WERI-Rb-1 (cell line): ENCODE results near the gene MYOM1.

Source experiments
- DNase-seq: peaks from one replicate; pipeline ENCODE4 v3.0.0-alpha.2; 2020
- H3K27ac ChIP-seq: fragments of 250-450 bp; sonication (Bioruptor Pico); 2 replicates; pipeline ENCODE4 v1.5.1; 2020; ENCODE audit warnings: mild to moderate bottlenecking, moderate library complexity
- H3K27me3 ChIP-seq: fragments of 250-450 bp; sonication (Bioruptor Pico); 2 replicates; pipeline ENCODE4 v1.5.1; 2021; ENCODE audit warnings: mild to moderate bottlenecking, low read depth, moderate library complexity; ENCODE audit not compliant: insufficient read depth, severe bottlenecking
- H3K36me3 ChIP-seq: fragments of 250-450 bp; sonication (Bioruptor Pico); 2 replicates; pipeline ENCODE4 v1.5.1; 2020; ENCODE audit warnings: mild to moderate bottlenecking, moderate library complexity
- H3K4me3 ChIP-seq: 2 replicates; pipeline ENCODE4 v1.5.1; 2011; ENCODE audit warnings: low read depth, mild to moderate bottlenecking, control low read depth, low read length
- H3K9me3 ChIP-seq: fragments of 250-450 bp; sonication (Bioruptor Pico); 2 replicates; pipeline ENCODE4 v1.5.1; 2021; ENCODE audit warnings: mild to moderate bottlenecking, moderate library complexity; ENCODE audit not compliant: severe bottlenecking
- TF ChIP-seq, protein P1 (sequence below): IDR thresholded peaks from 2 replicates; pipeline ENCODE4 v1.5.1; 2011; ENCODE audit warnings: low read depth, mild to moderate bottlenecking, control low read depth, inconsistent platforms, low read length

The MYOM1 gene

DNA sequence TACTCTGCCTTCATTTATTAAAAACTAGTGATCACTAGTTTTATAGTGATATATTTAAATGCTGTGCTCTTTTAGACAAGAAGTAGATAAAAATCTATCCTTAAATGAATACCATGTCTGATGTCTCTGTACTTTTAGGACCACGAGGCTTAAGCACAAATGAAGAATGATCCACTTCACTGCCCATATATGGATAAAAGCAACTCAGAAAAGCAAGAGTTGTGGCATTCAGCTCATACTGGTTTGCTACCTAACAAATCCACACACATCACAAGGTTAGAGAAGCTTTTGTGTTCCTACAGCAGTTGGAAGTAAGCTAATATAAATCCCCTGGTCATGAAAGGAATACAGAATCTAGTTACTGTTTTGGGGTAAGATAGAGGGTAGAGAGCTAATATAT is 134.2 kb downstream of the MYOM1 start:
- TF ChIP-seq, protein P1, sequence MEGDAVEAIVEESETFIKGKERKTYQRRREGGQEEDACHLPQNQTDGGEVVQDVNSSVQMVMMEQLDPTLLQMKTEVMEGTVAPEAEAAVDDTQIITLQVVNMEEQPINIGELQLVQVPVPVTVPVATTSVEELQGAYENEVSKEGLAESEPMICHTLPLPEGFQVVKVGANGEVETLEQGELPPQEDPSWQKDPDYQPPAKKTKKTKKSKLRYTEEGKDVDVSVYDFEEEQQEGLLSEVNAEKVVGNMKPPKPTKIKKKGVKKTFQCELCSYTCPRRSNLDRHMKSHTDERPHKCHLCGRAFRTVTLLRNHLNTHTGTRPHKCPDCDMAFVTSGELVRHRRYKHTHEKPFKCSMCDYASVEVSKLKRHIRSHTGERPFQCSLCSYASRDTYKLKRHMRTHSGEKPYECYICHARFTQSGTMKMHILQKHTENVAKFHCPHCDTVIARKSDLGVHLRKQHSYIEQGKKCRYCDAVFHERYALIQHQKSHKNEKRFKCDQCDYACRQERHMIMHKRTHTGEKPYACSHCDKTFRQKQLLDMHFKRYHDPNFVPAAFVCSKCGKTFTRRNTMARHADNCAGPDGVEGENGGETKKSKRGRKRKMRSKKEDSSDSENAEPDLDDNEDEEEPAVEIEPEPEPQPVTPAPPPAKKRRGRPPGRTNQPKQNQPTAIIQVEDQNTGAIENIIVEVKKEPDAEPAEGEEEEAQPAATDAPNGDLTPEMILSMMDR, result no peak

DNA sequence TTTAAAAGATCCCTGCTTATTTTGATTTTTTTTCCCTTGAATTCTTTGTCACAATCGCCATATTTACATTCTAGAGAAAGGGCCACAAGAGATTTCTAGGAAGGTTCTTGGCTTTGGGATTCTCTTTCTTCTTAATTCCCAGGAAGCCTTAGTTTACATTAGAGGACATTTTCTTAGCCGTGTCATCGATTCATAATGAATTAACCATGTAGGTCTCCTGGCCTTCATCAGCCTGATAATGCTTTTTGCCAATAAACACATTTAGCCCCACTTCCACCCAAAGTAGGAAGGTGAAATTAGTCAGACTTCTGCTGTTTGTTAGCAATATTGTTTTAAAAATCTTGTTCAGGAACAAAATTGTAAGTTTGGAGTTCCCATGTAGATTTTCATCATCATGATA is 135.6 kb downstream of the MYOM1 start:
- Histone ChIP-seq H3K27ac (no peak overlapping the region), H3K36me3 (no peaks in the 10 kb centered on the region), H3K27me3 (no peaks in the 10 kb centered on the region), H3K4me3 (no peak overlapping the region), H3K9me3 (no peaks in the 10 kb centered on the region)
- TF ChIP-seq, protein P1, result no peak
- no peak for DNase-seq

More for the DNA sequence above, 134.2 kb downstream of the MYOM1 start:
- H3K27ac ChIP-seq, result no peak overlapping the region
- no peak overlapping the region for H3K4me3 ChIP-seq
- no peak for DNase-seq
- H3K27me3 ChIP-seq, result no peaks in the 10 kb centered on the region
- H3K9me3 ChIP-seq, result no peaks in the 10 kb centered on the region
- no peaks in the 10 kb centered on the region for H3K36me3 ChIP-seq

DNA sequence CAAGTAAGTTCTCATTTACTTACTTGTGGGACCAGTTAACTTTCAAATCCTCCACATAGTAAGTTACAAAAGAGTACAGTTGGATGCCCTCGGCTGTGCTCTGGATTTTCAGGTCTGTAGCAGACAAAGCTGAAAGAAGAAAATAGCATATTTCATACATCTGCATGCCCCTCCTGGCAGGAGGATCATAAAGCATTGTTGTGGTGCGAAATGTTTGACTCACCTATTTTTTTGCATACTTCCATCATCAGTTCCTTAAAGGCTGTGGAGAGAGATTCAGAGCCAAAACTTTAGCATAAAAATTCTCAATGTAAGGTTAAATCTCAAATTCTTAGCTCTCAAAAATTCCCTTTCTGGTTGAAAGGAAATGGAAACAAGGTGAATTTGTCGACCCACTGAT is 136.0 kb downstream of the MYOM1 start:
- H3K27ac ChIP-seq, result no peak overlapping the region
- no peak for DNase-seq
- H3K27me3 ChIP-seq, result no peaks in the 10 kb centered on the region
- no peak overlapping the region for H3K4me3 ChIP-seq
- H3K36me3 ChIP-seq, result no peaks in the 10 kb centered on the region
- TF ChIP-seq, protein P1, result no peak
- H3K9me3 ChIP-seq, result no peaks in the 10 kb centered on the region

DNA sequence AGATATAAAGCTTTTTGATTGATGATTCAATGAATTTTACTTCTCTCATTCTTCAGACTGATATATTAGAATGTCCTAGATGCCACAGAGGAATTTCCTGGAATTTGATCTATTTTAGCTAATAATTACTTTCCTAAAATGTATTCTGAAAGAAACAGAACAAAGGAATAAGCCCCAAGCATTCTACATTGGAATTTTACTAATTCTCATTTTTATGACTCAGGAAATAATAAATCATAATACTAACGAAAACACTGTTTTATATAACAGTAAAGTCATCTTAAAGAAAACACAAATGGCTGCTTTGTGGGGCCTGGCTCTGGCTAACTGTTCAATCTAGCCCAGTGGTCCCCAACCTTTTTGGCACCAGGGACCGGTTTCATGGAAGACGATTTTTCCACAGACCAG is 138.2 kb downstream of the MYOM1 start:
- H3K9me3 ChIP-seq, result no peaks in the 10 kb centered on the region
- no peaks in the 10 kb centered on the region for H3K36me3 ChIP-seq
- no peak overlapping the region for H3K4me3 ChIP-seq
- H3K27ac ChIP-seq, result no peak overlapping the region
- no peak for DNase-seq
- H3K27me3 ChIP-seq, result no peaks in the 10 kb centered on the region
- TF ChIP-seq, protein P1, result no peak

DNA sequence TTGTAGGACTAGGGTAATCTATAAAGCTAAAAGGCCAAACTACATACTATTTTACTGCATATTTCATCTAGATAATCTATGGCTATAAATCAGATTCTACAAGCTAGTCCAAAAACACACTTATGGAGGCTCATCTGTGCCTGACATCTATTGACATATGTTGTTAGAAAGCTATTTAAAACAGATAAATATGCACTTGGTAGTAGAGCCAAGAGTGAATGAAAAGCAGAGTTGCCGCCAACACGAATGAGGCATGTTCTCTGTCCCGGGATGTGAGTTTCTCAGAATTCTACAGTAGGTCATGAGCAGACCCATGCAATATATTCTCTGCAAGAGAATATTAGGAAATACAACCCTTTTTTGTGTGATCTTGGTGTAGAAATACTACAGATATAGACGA is 140.1 kb downstream of the MYOM1 start:
- Histone ChIP-seq H3K36me3 (no peaks in the 10 kb centered on the region), H3K27me3 (no peaks in the 10 kb centered on the region), H3K9me3 (no peaks in the 10 kb centered on the region), H3K27ac (no peak overlapping the region), H3K4me3 (no peak overlapping the region)
- DNase-seq, result no peak
- TF ChIP-seq, protein P1, result no peak

DNA sequence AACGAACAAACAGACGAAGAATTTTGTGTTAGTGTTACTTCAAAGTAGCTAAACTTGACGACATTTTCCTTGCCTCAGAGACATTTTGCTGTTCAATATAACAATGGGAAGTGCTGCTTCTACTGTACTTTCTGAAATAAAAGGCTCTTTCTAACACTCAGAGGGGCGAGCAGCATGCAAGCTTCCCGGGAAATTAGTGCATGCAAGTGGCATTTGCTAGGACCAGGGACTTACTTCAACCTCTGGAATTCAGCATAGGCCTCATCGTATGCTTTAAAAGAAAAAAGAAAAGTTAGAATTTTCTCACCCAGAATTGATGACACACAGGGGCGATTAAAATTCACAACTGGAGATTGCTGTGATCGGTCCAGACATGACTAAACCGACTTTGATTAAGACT is 144.3 kb downstream of the MYOM1 start:
- no peak overlapping the region for H3K4me3 ChIP-seq
- H3K36me3 ChIP-seq, result no peaks in the 10 kb centered on the region
- H3K27me3 ChIP-seq, result no peaks in the 10 kb centered on the region
- no peak overlapping the region for H3K27ac ChIP-seq
- H3K9me3 ChIP-seq, result no peaks in the 10 kb centered on the region
- no peak for DNase-seq
- TF ChIP-seq, protein P1, result no peak
